HCT116 (cell line): ENCODE measurements around the gene C13orf46. TPM values are rescaled to one million over a fixed set of nuclear protein-coding genes. Genes with fewer than 3 reads are reported as not detected.

Experiments used
- ATAC-seq: fragments of 200-7000 bp; cut with Tn5 transposase; 2 replicates; pipeline ENCODE4 v1.9.1; 2020; ENCODE audit warnings: mild to moderate bottlenecking, moderate library complexity
- BruUV-seq: library from RNA; stranded (reverse); fragments of 400-500 nt; replicated peaks from 2 replicates; lab custom pipeline; 2021; lab: Mats Ljungman, UMichigan
- CTCF ChIA-PET: fragments of 300-600 bp; sonication (Branson Sonifier 250); formaldehyde crosslinking; loops from one replicate; lab custom pipeline; 2021; ENCODE audit warnings: antibody characterized with exemption; lab: Charles Lee
- POLR2A ChIA-PET: fragments of 300-600, 350-600 bp; sonication (Branson Sonifier 250); formaldehyde crosslinking; loops from one replicate; lab custom pipeline; 2021; ENCODE audit warnings: antibody characterized with exemption; lab: Charles Lee
- RAD21 ChIA-PET, 2 experiments: fragments of 300-600 bp; sonication (Branson Sonifier 250); formaldehyde crosslinking; loops; one replicate each; lab custom pipeline; 2023; ENCODE audit warnings: low total read pairs in 2 of 2; ENCODE audit not compliant: uncharacterized antibody in 2 of 2, unreplicated experiment in 2 of 2, low non-redundant PET in 1 of 2; lab: Charles Lee
- DNase-seq: peaks from one replicate; pipeline ENCODE4 v3.0.0-alpha.2; 2010; ENCODE audit warnings: low read depth, low spot score
- H2AFZ ChIP-seq: fragments of 200-600 bp; shearing (Covaris generic), sonication (generic); 2 replicates; pipeline ENCODE4 v1.6.1; 2017; ENCODE audit warnings: low read depth, mixed run types, mixed read lengths, antibody characterized with exemption, low read length; ENCODE audit not compliant: poor library complexity, severe bottlenecking
- H3K27ac ChIP-seq: 2 replicates; pipeline ENCODE4 v1.5.1; 2012; ENCODE audit warnings: low read depth, low read length
- H3K27me3 ChIP-seq: fragments of 200-600 bp; sonication (generic); 2 replicates; pipeline ENCODE4 v1.6.1; 2016; ENCODE audit warnings: mixed run types, low read length, mixed read lengths; ENCODE audit not compliant: insufficient read depth
- H3K36me3 ChIP-seq, 2 experiments: fragments of 200-500 bp in 1 of 2; fragments of 200-600 bp in 1 of 2; sonication (Bioruptor generic) in 1 of 2; sonication (generic) in 1 of 2; 2 replicates each; pipeline versions ENCODE4 v1.5.1 to v1.6.1; 2014 to 2016; ENCODE audit warnings: low read length in 2 of 2, inconsistent platforms in 1 of 2, mixed read lengths in 1 of 2, mixed run types in 1 of 2; ENCODE audit not compliant: insufficient read depth in 2 of 2, control insufficient read depth in 1 of 2
- H3K4me1 ChIP-seq, 2 experiments: fragments of 200-600 bp in 1 of 2; sonication (generic) in 1 of 2; 2 replicates each; pipeline versions ENCODE4 v1.5.1 to v1.6.1; 2012 to 2017; ENCODE audit warnings: low read length in 2 of 2, inconsistent platforms in 1 of 2, mild to moderate bottlenecking in 1 of 2, mixed read lengths in 1 of 2, mixed run types in 1 of 2, moderate library complexity in 1 of 2; ENCODE audit not compliant: insufficient read depth in 2 of 2, control insufficient read depth in 1 of 2
- H3K4me2 ChIP-seq: fragments of 200-600 bp; sonication (generic); 2 replicates; pipeline ENCODE4 v1.6.1; 2017; ENCODE audit warnings: mixed run types, low read length, mixed read lengths
- H3K4me3 ChIP-seq, 2 experiments: fragments of 200-600 bp in 1 of 2; sonication (generic) in 1 of 2; replicated peaks in 1 of 2; 2 replicates each; pipeline ENCODE4 v1.5.1; 2011 to 2016; ENCODE audit warnings: low read length in 2 of 2, control low read depth in 1 of 2, low read depth in 1 of 2, mild to moderate bottlenecking in 1 of 2, mixed read lengths in 1 of 2, mixed run types in 1 of 2
- H3K79me2 ChIP-seq: fragments of 200-600 bp; sonication (generic); 2 replicates; pipeline ENCODE4 v1.6.1; 2017; ENCODE audit warnings: mild to moderate bottlenecking, mixed run types, low read length, moderate library complexity, mixed read lengths; ENCODE audit not compliant: insufficient read depth
- H3K9ac ChIP-seq: fragments of 200-600 bp; sonication (generic); 2 replicates; pipeline ENCODE4 v1.6.1; 2016; ENCODE audit warnings: low read length, mixed read lengths
- H3K9me2 ChIP-seq: fragments of 200-600 bp; sonication (generic), shearing (Covaris generic); 2 replicates; pipeline ENCODE4 v1.6.1; 2017; ENCODE audit warnings: mixed run types, mild to moderate bottlenecking, moderate library complexity; ENCODE audit not compliant: insufficient read depth
- H3K9me3 ChIP-seq, 2 experiments: fragments of 200-500 bp in 1 of 2; fragments of 200-600 bp in 1 of 2; sonication (Bioruptor generic) in 1 of 2; sonication (generic) in 1 of 2; 2 replicates each; pipeline ENCODE4 v1.6.1; 2014 to 2017; ENCODE audit warnings: low read length in 2 of 2, mixed read lengths in 2 of 2, inconsistent platforms in 1 of 2, low read depth in 1 of 2, mild to moderate bottlenecking in 1 of 2, mixed run types in 1 of 2, moderate library complexity in 1 of 2; ENCODE audit not compliant: control insufficient read depth in 1 of 2, insufficient read depth in 1 of 2
- H4K20me1 ChIP-seq: fragments of 200-600 bp; sonication (generic), shearing (Covaris generic); 2 replicates; pipeline ENCODE4 v1.6.1; 2017; ENCODE audit warnings: mixed run types, mild to moderate bottlenecking, moderate library complexity; ENCODE audit not compliant: insufficient read depth
- CTCF ChIP-seq, 3 experiments: fragments of 200-600 bp in 1 of 3; sonication (generic) in 1 of 3; IDR thresholded peaks in 2 of 3; conservative IDR thresholded peaks in 1 of 3; 2 replicates each; pipeline ENCODE4 v1.5.1; 2012 to 2017; ENCODE audit warnings: low read depth in 2 of 3, low read length in 2 of 3, antibody characterized with exemption in 1 of 3, borderline replicate concordance in 1 of 3, control low read depth in 1 of 3, mild to moderate bottlenecking in 1 of 3, mixed read lengths in 1 of 3, mixed run types in 1 of 3, moderate library complexity in 1 of 3; ENCODE audit not compliant: insufficient read depth in 1 of 3
- ELF1 ChIP-seq: IDR thresholded peaks from 2 replicates; pipeline ENCODE4 v1.6.1; 2012; ENCODE audit warnings: low read depth, borderline replicate concordance
- POLR2A ChIP-seq: IDR thresholded peaks from 2 replicates; pipeline ENCODE4 v1.7.0; 2011; ENCODE audit warnings: borderline replicate concordance; ENCODE audit not compliant: insufficient read depth, insufficient read length; ENCODE audit errors: extremely low read depth
- POLR2AphosphoS5 ChIP-seq: IDR thresholded peaks from 2 replicates; pipeline ENCODE4 v1.6.1; 2011; ENCODE audit warnings: mild to moderate bottlenecking, low read depth, low read length, moderate library complexity
- SIN3A ChIP-seq: IDR thresholded peaks from 2 replicates; pipeline ENCODE4 v1.6.1; 2012; ENCODE audit warnings: low read depth
- SRF ChIP-seq: IDR thresholded peaks from 2 replicates; pipeline ENCODE4 v1.6.1; 2012; ENCODE audit warnings: low read depth
- YY1 ChIP-seq: IDR thresholded peaks from 2 replicates; pipeline ENCODE4 v1.6.1; 2011; ENCODE audit warnings: low read length, low read depth, moderate library complexity, mild to moderate bottlenecking; ENCODE audit not compliant: insufficient replicate concordance; ENCODE audit errors: extremely low read depth
- ZBTB33 ChIP-seq: IDR thresholded peaks from 2 replicates; pipeline ENCODE4 v1.6.1; 2011; ENCODE audit warnings: mild to moderate bottlenecking, low read length, moderate library complexity; ENCODE audit not compliant: insufficient replicate concordance; ENCODE audit errors: extremely low read depth
- intact Hi-C: fragments of 100-400 bp; cut with micrococcal nuclease; formaldehyde crosslinking; loops from 2 replicates; pipeline ENCODE4 v1.10.0; 2022
- total RNA-seq: library from RNA; stranded (reverse); gene quantifications from one replicate; pipeline ENCODE4 v1.2.1, GENCODE V29; 2021; ENCODE audit not compliant: unreplicated experiment

C13orf46 gene
- total RNA-seq, 1 experiment from 2014 or later, result 0.93 TPM

- no peaks in the 10 kb centered on the region for H3K36me3 ChIP-seq
- H3K79me2 ChIP-seq, result no peaks in the 10 kb centered on the region
- peak overlapping the region; percentile 5; the same call in 1 of the 2 replicates for H3K27ac ChIP-seq
- CTCF ChIA-PET, result no interaction called here
- H3K9me2 ChIP-seq, result no peaks in the 10 kb centered on the region
- H3K27me3 ChIP-seq, result no peaks in the 10 kb centered on the region
- TF ChIP-seq POLR2A (no peak), CTCF (IDR thresholded peaks at IDR 0.05 in 2 of 3, conservative IDR thresholded peaks at IDR 0.05 in 1 of 3; ENCODE audit: borderline replicate concordance in 1 of 3, insufficient read depth in 1 of 3, low read depth in 2 of 3, low read length in 2 of 3) (peak in 2 of 3 experiments; percentile 79 to 89; a peak in 4 of 6 replicates)
- TF ChIP-seq, all 23 proteins: peak for 1
- RAD21 ChIA-PET, result no interaction called here
- DNase-seq, result peak; percentile 57
- Histone ChIP-seq H3K4me3 (no peak overlapping the region), H4K20me1 (no peaks in the 10 kb centered on the region), H3K4me2 (peak overlapping the region; percentile 28), H3K4me1 (peaks cover 0 to 10% of the 10 kb centered on the region in 2 experiments; a peak in 3 of 4 replicates), H3K9me3 (no peaks in the 10 kb centered on the region), H3K9ac (no peak overlapping the region), H2AFZ (no peak overlapping the region)
- no TSS peak for BruUV-seq
- intact Hi-C loops, result loop anchor here (1.0 to 10.0 kb wide), 2 partner anchors 193 to 275 kb away; no protein-coding TSS in a partner anchor
- ATAC-seq, result peak; percentile 97
- POLR2A ChIA-PET, result no interaction called here
These were observed 22.5 kb downstream of the C13orf46 start for GRCh38 chr13:113951246-113951999.

GRCh38 chr13:113950451-113951245 is 23.2 kb downstream of the C13orf46 start:
- Histone ChIP-seq H3K9ac (no peak overlapping the region), H4K20me1 (no peaks in the 10 kb centered on the region), H3K4me2 (peak overlapping the region; percentile 28), H3K36me3 (no peaks in the 10 kb centered on the region), H3K79me2 (no peaks in the 10 kb centered on the region), H3K9me2 (no peaks in the 10 kb centered on the region), H3K27me3 (no peaks in the 10 kb centered on the region), H3K27ac (peak overlapping the region; percentile 5; the same call in 1 of the 2 replicates), H3K4me3 (no peak overlapping the region), H3K9me3 (no peaks in the 10 kb centered on the region), H2AFZ (no peak overlapping the region), H3K4me1 (peaks cover 0 to 10% of the 10 kb centered on the region in 2 experiments; a peak in 3 of 4 replicates)
- BruUV-seq, result no TSS peak
- RAD21 ChIA-PET, result no interaction called here
- CTCF ChIA-PET, result no interaction called here
- intact Hi-C loops, result loop anchor here (1.0 to 10.0 kb wide), 2 partner anchors 194 to 276 kb away; no protein-coding TSS in a partner anchor
- POLR2A ChIA-PET, result no interaction called here
- DNase-seq (no peak), ATAC-seq (peak; percentile 46)
- TF ChIP-seq SRF (no peak), ZBTB33 (no peak), ELF1 (no peak), SIN3A (no peak), YY1 (no peak), POLR2AphosphoS5 (no peak), CTCF (IDR thresholded peaks at IDR 0.05 in 2 of 3, conservative IDR thresholded peaks at IDR 0.05 in 1 of 3; ENCODE audit: borderline replicate concordance in 1 of 3, insufficient read depth in 1 of 3, low read depth in 2 of 3, low read length in 2 of 3) (no peak)
